Measurements from ENCODE around the gene HIPK3.
"Not testable (repeated sequence)": the region's sequence is repeated elsewhere in the genome, so short reads cannot be mapped to it uniquely, and the experiment has no call there.

HIPK3 gene

GRCh38 chr11:33258631-33259205 lies 1.5 kb downstream of the HIPK3 start:
- peak; percentile 77 for DNase-seq (ENCODE audit: low spot score)

- peak; percentile 35 for DNase-seq (ENCODE audit: low spot score)
Measured at GRCh38 chr11:33259869-33260268, 2.7 kb downstream of the HIPK3 start.

GRCh38 chr11:33261350-33261749 lies 4.2 kb downstream of the HIPK3 start:
- not testable (repeated sequence) for DNase-seq (ENCODE audit: low spot score)

- peak; percentile 35 for DNase-seq (ENCODE audit: low spot score)
Measured at GRCh38 chr11:33262011-33262645, 4.9 kb downstream of the HIPK3 start.

GRCh38 chr11:33263549-33263948 lies 6.4 kb downstream of the HIPK3 start:
- DNase-seq (ENCODE audit: low spot score): no peak

- DNase-seq (ENCODE audit: low spot score): no peak
Measured at GRCh38 chr11:33264926-33265325, 7.7 kb downstream of the HIPK3 start.

- peak; percentile 35 for DNase-seq (ENCODE audit: low spot score)
Measured at GRCh38 chr11:33266393-33267215, 9.4 kb downstream of the HIPK3 start.

- DNase-seq (ENCODE audit: low spot score): no peak
Measured at GRCh38 chr11:33268945-33269540, 11.9 kb downstream of the HIPK3 start.

- no peak for DNase-seq (ENCODE audit: low spot score)
Measured at GRCh38 chr11:33269822-33270221, 12.6 kb downstream of the HIPK3 start.

GRCh38 chr11:33271059-33271458 lies 13.9 kb downstream of the HIPK3 start:
- DNase-seq (ENCODE audit: low spot score): no peak

GRCh38 chr11:33272338-33273107 lies 15.3 kb downstream of the HIPK3 start:
- no peak for DNase-seq (ENCODE audit: low spot score)

- no peak for DNase-seq (ENCODE audit: low spot score)
Measured at GRCh38 chr11:33273656-33274055, 16.5 kb downstream of the HIPK3 start.

- no peak for DNase-seq (ENCODE audit: low spot score)
Measured at GRCh38 chr11:33280411-33280810, 23.2 kb downstream of the HIPK3 start.

- DNase-seq (ENCODE audit: low spot score): no peak
Measured at GRCh38 chr11:33281758-33282157, 24.6 kb downstream of the HIPK3 start.

GRCh38 chr11:33284818-33285217 lies 27.6 kb downstream of the HIPK3 start:
- DNase-seq (ENCODE audit: low spot score): no peak

GRCh38 chr11:33290319-33290718 lies 33.1 kb downstream of the HIPK3 start:
- no peak for DNase-seq (ENCODE audit: low spot score)

GRCh38 chr11:33291004-33291777 lies 34.0 kb downstream of the HIPK3 start:
- DNase-seq (ENCODE audit: low spot score): no peak

GRCh38 chr11:33292311-33292710 lies 35.1 kb downstream of the HIPK3 start:
- DNase-seq (ENCODE audit: low spot score): no peak

- DNase-seq (ENCODE audit: low spot score): no peak
Measured at GRCh38 chr11:33294224-33294623, 37.0 kb downstream of the HIPK3 start.

- no peak for DNase-seq (ENCODE audit: low spot score)
Measured at GRCh38 chr11:33294797-33295196, 37.6 kb downstream of the HIPK3 start.

- no peak for DNase-seq (ENCODE audit: low spot score)
Measured at GRCh38 chr11:33296695-33297094, 39.5 kb downstream of the HIPK3 start.
